Mononuclear cell (primary cell): ENCODE measurements around the gene PRUNE1. TPM values are rescaled to one million over a fixed set of nuclear protein-coding genes. Genes with fewer than 3 reads are reported as not detected.

Experiments used
- H3K27me3 ChIP-seq: 2 replicates; pipeline ENCODE4 v1.6.0; 2011; ENCODE audit warnings: low read length, control low read depth; ENCODE audit not compliant: insufficient read depth
- H3K4me1 ChIP-seq: 2 replicates; pipeline ENCODE4 v1.5.1; 2011; ENCODE audit warnings: mild to moderate bottlenecking, low read length, control low read depth; ENCODE audit not compliant: insufficient read depth
- H3K4me3 ChIP-seq: 2 replicates; pipeline ENCODE4 v1.5.1; 2011; ENCODE audit warnings: mild to moderate bottlenecking, low read length, moderate library complexity
- H3K9me3 ChIP-seq: 2 replicates; pipeline ENCODE4 v1.5.1; 2011; ENCODE audit warnings: low read depth, mild to moderate bottlenecking, control low read depth, low read length
- total RNA-seq: library from RNA; depleted of rRNA; stranded (reverse); fragments of >200 nt; gene quantifications from one replicate; pipeline ENCODE4 v1.2.3, GENCODE V29; 2012

Gene PRUNE1
- total RNA-seq, 1 donor = 18.2 TPM

- no peaks in the 10 kb centered on the region for H3K27me3 ChIP-seq
- peak overlapping the region; percentile 77 for H3K4me3 ChIP-seq
- peaks cover 72% of the 10 kb centered on the region for H3K4me1 ChIP-seq
- no peaks in the 10 kb centered on the region for H3K9me3 ChIP-seq
Observed at GRCh38 chr1:150973258-150973835, 34.9 kb upstream of the PRUNE1 start.

- H3K9me3 ChIP-seq = no peaks in the 10 kb centered on the region
- no peaks in the 10 kb centered on the region for H3K27me3 ChIP-seq
- peaks cover 79% of the 10 kb centered on the region for H3K4me1 ChIP-seq
- H3K4me3 ChIP-seq = peak overlapping the region; percentile 77
Observed at GRCh38 chr1:150973836-150974579, 34.2 kb upstream of the PRUNE1 start.

GRCh38 chr1:150974580-150975478 lies 33.4 kb upstream of the PRUNE1 start, which contains the start of gene CERS2:
CERS2 (minus strand) TSS chr1:150974835; CDS start chr1:150969090, 5,745 bp downstream.
- no peaks in the 10 kb centered on the region for H3K9me3 ChIP-seq
- H3K27me3 ChIP-seq = no peaks in the 10 kb centered on the region
- H3K4me3 ChIP-seq = peak within 1 kb of the TSS; percentile 77
- H3K4me1 ChIP-seq = peaks cover 83% of the 10 kb centered on the region

GRCh38 chr1:150976401-150976821 lies 31.8 kb upstream of the PRUNE1 start:
- Histone ChIP-seq H3K27me3 (no peaks in the 10 kb centered on the region), H3K4me3 (no peak overlapping the region), H3K9me3 (no peaks in the 10 kb centered on the region), H3K4me1 (peaks cover 69% of the 10 kb centered on the region)

GRCh38 chr1:150976879-150977694 lies 31.2 kb upstream of the PRUNE1 start:
- Histone ChIP-seq H3K4me3 (no peak overlapping the region), H3K9me3 (no peaks in the 10 kb centered on the region), H3K27me3 (no peaks in the 10 kb centered on the region), H3K4me1 (peaks cover 63% of the 10 kb centered on the region)

- Histone ChIP-seq H3K4me1 (peaks cover 44% of the 10 kb centered on the region), H3K27me3 (no peaks in the 10 kb centered on the region), H3K4me3 (peak overlapping the region; percentile 22), H3K9me3 (no peaks in the 10 kb centered on the region)
Observed at GRCh38 chr1:150979092-150980056, 28.9 kb upstream of the PRUNE1 start.

- H3K9me3 ChIP-seq = no peaks in the 10 kb centered on the region
- no peak overlapping the region for H3K4me3 ChIP-seq
- H3K27me3 ChIP-seq = no peaks in the 10 kb centered on the region
- peaks cover 31% of the 10 kb centered on the region for H3K4me1 ChIP-seq
Observed at GRCh38 chr1:150981177-150981804, 27.0 kb upstream of the PRUNE1 start.

GRCh38 chr1:150981805-150982712 lies 26.2 kb upstream of the PRUNE1 start, which contains the start of gene ANXA9:
ANXA9 (plus strand) TSS chr1:150982292; CDS start chr1:150983106, 814 bp downstream.
- no peaks in the 10 kb centered on the region for H3K27me3 ChIP-seq
- peaks cover 24% of the 10 kb centered on the region for H3K4me1 ChIP-seq
- no peak within 1 kb of the TSS for H3K4me3 ChIP-seq
- H3K9me3 ChIP-seq = no peaks in the 10 kb centered on the region

GRCh38 chr1:150985179-150985825 lies 22.9 kb upstream of the PRUNE1 start:
- Histone ChIP-seq H3K4me1 (no peaks in the 10 kb centered on the region), H3K27me3 (no peaks in the 10 kb centered on the region), H3K4me3 (no peak overlapping the region), H3K9me3 (no peaks in the 10 kb centered on the region)

GRCh38 chr1:150987924-150988323 lies 20.3 kb upstream of the PRUNE1 start:
- H3K9me3 ChIP-seq = no peaks in the 10 kb centered on the region
- no peaks in the 10 kb centered on the region for H3K27me3 ChIP-seq
- no peaks in the 10 kb centered on the region for H3K4me1 ChIP-seq
- H3K4me3 ChIP-seq = no peak overlapping the region

GRCh38 chr1:150992626-150993025 lies 15.6 kb upstream of the PRUNE1 start:
- no peaks in the 10 kb centered on the region for H3K9me3 ChIP-seq
- no peaks in the 10 kb centered on the region for H3K4me1 ChIP-seq
- H3K27me3 ChIP-seq = no peaks in the 10 kb centered on the region
- no peak overlapping the region for H3K4me3 ChIP-seq

- Histone ChIP-seq H3K4me1 (peaks cover 5% of the 10 kb centered on the region), H3K9me3 (no peaks in the 10 kb centered on the region), H3K4me3 (no peak overlapping the region), H3K27me3 (no peaks in the 10 kb centered on the region)
Observed at GRCh38 chr1:150994248-150994647, 14.0 kb upstream of the PRUNE1 start.
